Astrocyte of the spinal cord (primary cell): ENCODE data around the gene SLC46A1.

Experiments used
- DNase-seq: peaks from one replicate; pipeline ENCODE4 v3.0.0; 2011; ENCODE audit warnings: low read depth, low spot score
- H3K4me3 ChIP-seq: 2 replicates; pipeline ENCODE4 v1.5.1; 2011; ENCODE audit warnings: low read depth, mild to moderate bottlenecking, low read length, moderate library complexity
- in situ Hi-C: cut with HindIII; loops from 2 replicates; pipeline ENCODE4 v1.10.0; 2017; ENCODE audit warnings: low sequenced_read_pairs
- TF ChIP-seq, protein P1 (sequence below): IDR thresholded peaks from 2 replicates; pipeline ENCODE4 v1.5.1; 2012; ENCODE audit warnings: low read depth, mild to moderate bottlenecking, low read length, inconsistent platforms

Gene SLC46A1

DNA sequence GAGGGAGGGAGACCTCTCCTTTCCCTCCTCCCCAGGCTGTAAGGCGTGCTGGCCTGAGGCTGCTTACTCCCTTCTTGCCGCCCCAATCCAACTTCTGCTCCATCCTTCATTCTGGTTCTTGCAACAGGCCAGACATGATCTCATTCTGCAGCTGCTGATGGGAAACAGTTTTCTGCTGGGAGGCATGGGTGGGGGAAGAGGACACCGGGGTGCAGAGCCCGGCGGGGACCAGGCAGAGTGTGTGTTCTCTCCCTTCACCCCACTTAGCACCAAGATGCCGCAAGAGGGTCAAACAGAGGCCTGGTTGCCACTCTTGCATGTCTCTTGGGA, 33.1 kb downstream of the SLC46A1 start:
- in situ Hi-C loops = no loop called here
- peak overlapping the region; percentile 60 for H3K4me3 ChIP-seq

DNA sequence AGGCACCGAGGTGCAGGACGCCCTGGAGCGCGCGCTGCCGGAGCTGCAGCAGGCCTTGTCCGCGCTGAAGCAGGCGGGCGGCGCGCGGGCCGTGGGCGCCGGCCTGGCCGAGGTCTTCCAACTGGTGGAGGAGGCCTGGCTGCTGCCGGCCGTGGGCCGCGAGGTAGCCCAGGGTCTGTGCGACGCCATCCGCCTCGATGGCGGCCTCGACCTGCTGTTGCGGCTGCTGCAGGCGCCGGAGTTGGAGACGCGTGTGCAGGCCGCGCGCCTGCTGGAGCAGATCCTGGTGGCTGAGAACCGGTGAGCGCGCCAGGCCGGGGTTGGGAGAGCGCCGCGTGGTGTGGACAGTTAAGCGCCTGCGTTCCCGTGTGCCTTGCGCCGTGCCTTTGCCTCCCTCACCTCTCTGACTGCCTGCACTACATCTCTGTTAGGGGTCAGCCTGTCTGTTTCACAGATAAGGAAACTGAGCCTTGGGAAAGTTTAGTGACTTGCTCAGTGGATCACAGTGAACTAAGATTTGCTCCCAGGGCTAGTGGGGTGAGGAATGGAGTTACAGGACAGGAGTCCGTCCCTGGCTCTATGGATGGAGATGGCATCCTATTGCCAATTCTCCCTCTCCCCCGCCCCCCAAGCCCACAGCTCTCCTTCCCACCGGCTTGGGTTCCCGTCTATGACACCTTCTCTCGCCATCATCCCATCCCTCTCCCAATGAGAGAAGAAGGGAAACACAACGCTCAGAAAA, 33.6 kb downstream of the SLC46A1 start:
- H3K4me3 ChIP-seq = peak overlapping the region; percentile 60
- in situ Hi-C loops = no loop called here
- peak; percentile 33 for DNase-seq
- TF ChIP-seq, protein P1, sequence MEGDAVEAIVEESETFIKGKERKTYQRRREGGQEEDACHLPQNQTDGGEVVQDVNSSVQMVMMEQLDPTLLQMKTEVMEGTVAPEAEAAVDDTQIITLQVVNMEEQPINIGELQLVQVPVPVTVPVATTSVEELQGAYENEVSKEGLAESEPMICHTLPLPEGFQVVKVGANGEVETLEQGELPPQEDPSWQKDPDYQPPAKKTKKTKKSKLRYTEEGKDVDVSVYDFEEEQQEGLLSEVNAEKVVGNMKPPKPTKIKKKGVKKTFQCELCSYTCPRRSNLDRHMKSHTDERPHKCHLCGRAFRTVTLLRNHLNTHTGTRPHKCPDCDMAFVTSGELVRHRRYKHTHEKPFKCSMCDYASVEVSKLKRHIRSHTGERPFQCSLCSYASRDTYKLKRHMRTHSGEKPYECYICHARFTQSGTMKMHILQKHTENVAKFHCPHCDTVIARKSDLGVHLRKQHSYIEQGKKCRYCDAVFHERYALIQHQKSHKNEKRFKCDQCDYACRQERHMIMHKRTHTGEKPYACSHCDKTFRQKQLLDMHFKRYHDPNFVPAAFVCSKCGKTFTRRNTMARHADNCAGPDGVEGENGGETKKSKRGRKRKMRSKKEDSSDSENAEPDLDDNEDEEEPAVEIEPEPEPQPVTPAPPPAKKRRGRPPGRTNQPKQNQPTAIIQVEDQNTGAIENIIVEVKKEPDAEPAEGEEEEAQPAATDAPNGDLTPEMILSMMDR = no peak

More for the DNA sequence above, 33.1 kb downstream of the SLC46A1 start:
- no peak for DNase-seq
- TF ChIP-seq, protein P1 = no peak

DNA sequence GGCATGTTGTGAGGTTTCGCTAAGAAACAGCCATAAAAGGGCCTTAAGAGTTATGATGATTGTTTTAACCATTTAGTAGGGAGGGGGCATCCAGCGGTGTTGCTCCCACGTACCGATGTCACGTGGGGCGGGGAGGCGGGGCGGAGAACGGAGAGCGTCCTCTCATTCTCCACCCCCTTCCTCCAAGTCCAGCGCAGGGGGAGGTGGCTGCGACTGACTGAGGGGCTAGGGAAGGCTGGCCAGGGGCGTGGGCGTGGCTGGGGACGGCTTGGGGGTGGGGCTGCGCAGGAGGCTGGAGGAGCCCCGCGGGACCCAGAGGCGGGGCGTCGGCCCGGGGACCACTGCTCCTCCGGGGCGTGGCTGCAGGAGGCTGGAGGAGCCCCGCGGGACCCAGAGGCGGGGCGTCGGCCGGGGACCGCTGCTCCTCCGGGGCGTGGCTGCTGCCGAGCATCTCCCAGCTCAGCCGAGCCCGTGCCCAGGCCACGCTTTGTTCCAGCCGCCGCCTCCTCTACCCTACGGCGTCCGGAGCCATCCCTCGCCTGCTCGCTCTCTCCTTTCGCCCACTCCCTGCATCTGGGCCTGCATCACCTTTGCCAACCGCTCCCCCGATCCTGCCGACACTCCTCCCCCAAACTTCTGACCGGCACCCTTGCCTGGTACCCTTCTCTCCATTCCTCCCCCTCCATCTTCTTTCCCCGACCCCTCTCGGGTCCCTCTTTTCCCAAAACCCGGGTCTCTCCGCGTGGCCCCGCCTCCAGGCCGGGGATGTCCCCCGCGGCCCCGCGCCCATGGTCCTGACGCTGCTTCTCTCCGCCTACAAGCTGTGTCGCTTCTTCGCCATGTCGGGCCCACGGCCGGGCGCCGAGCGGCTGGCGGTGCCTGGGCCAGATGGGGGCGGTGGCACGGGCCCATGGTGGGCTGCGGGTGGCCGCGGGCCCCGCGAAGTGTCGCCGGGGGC, 34.5 kb downstream of the SLC46A1 start, which contains the start of gene SARM1:
Gene SARM1, plus strand, starts transcription at position 450 of the 958 bp plus-strand sequence. Its CDS starts 339 bp downstream, at position 789.
- DNase-seq = peak; percentile 92
- in situ Hi-C loops = no loop called here
- TF ChIP-seq, protein P1 = no peak
- H3K4me3 ChIP-seq = peak within 1 kb of the TSS; percentile 60

DNA sequence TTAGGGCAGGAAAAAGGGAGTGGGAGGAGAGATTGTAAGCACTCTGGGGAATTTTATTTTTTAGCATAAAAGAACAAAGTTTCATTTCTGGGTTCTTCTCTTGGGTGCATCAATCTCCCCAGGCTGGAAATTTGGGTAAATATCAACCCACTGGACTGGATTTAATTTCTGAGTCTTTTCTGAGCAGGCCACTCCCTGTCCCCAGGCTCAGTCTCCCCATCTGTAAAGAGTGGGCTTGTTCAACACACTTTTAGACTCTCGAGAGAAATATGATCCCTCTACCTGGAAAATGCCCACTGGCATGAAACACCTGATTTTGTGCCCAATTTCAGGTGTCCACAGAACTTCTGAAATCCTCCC, 35.3 kb downstream of the SLC46A1 start:
- peak overlapping the region; percentile 60 for H3K4me3 ChIP-seq
- TF ChIP-seq, protein P1 = no peak
- no peak for DNase-seq
- in situ Hi-C loops = no loop called here

DNA sequence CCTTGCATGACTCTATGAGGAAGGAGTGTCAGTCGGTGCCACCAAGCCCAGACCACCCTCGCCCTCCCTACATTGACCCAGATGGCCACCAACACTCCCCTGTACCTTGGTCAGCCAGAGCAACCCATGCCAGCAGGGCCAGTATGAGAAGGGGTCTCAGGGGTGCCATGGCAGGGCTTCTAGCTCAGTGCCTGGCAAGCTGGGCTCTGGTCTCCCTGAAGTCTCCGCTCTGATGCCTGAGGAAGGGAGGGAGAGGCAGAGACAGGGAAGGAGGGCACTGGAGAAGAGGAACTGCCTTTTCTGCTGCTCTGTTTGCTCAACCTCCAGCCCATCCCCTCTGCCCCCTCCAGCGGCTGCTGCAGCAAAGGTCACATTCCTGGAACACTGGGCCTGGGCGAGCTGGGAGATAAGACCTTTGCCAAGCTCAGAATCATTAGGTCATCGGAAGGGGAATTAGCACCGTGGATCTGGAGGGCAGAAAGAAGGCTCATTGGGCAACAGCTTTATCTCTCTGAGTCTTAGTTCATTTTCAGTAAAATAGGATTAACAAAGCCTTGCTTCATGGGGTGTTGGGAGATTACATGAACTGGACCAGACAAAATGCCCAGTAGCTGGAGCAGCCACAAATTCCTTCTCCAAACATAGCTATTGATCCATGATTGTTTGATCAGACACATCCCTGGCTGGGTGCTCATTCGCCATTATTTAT, 35.8 kb downstream of the SLC46A1 start, which contains the start of gene VTN:
Gene VTN, minus strand, starts transcription at position 273 of the 709 bp plus-strand sequence. Its CDS starts 104 bp downstream, at position 169.
- no peak for DNase-seq
- TF ChIP-seq, protein P1 = no peak
- in situ Hi-C loops = no loop called here
- H3K4me3 ChIP-seq = peak within 1 kb of the TSS; percentile 60

DNA sequence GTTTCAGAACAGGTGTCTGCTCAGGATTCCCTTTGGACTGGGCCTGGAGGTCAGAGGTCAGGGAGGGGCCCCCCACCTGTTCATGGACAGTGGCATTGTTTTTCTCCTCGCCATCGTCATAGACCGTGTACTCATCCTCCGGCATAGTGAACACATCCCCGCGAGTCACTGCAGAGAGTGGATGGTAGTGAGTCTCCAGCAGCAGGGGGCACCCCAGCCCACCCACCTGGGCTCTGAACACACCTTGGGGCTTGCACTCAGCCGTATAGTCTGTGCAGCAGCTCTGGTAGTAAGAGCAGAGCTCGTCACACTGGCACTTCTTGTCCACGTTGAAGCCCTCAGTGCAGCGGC, 36.4 kb downstream of the SLC46A1 start:
- TF ChIP-seq, protein P1 = no peak
- no peak for DNase-seq
- in situ Hi-C loops = no loop called here
- H3K4me3 ChIP-seq = no peak overlapping the region
